ENCODE data around the gene PITPNM3. TPM values are rescaled to one million over a fixed set of nuclear protein-coding genes. Genes with fewer than 3 reads are reported as not detected.
"Not testable (repeated sequence)": the region's sequence is repeated elsewhere in the genome, so short reads cannot be mapped to it uniquely, and the experiment has no call there.

PITPNM3 gene
- total RNA-seq, 1 experiment from 2014 or later: 0.44 TPM

- intact Hi-C loops (cut with micrococcal nuclease; ENCODE audit: unreplicated experiment): no loop called here
- H3K4me1 ChIP-seq (ENCODE audit: control insufficient read depth, insufficient read depth, low read length): no peaks in the 10 kb centered on the region
- H3K4me3 ChIP-seq (ENCODE audit: low read depth in 2 of 2, low read length in 2 of 2): no peak overlapping the region
- H3K9me3 ChIP-seq (ENCODE audit: control insufficient read depth, insufficient read depth, low read depth, low read length): no peaks in the 10 kb centered on the region
- POLR2A ChIA-PET: no interaction called here
- ATAC-seq: no peak
- DNase-seq (ENCODE audit: low read depth, low spot score): no peak
- H3K27ac ChIP-seq (ENCODE audit: low read length): no peak overlapping the region
- TF ChIP-seq CTCF (IDR thresholded peaks at IDR 0.05) (no peak), SIN3A (IDR thresholded peaks at IDR 0.05; ENCODE audit: borderline replicate concordance, insufficient read depth, low read depth, low read length) (no peak), POLR2AphosphoS5 (IDR thresholded peaks at IDR 0.05; ENCODE audit: low read depth, low read length) (no peak)
- H3K36me3 ChIP-seq (ENCODE audit: control insufficient read depth, insufficient read depth, low read length): no peaks in the 10 kb centered on the region; the same call in 1 of the 2 replicates
- H3K27me3 ChIP-seq (ENCODE audit: control insufficient read depth, insufficient read depth, low read length): no peaks in the 10 kb centered on the region
- no TSS peak for BruUV-seq (replicated peaks)
- CTCF ChIA-PET: no interaction called here
- in situ Hi-C loops (cut with HindIII; ENCODE audit: low pct_unique_long_range_greater_than_20kb, low sequenced_read_pairs): no loop called here
These were observed 17.8 kb upstream of the PITPNM3 start for GRCh38 chr17:6573982-6574686.

DNA sequence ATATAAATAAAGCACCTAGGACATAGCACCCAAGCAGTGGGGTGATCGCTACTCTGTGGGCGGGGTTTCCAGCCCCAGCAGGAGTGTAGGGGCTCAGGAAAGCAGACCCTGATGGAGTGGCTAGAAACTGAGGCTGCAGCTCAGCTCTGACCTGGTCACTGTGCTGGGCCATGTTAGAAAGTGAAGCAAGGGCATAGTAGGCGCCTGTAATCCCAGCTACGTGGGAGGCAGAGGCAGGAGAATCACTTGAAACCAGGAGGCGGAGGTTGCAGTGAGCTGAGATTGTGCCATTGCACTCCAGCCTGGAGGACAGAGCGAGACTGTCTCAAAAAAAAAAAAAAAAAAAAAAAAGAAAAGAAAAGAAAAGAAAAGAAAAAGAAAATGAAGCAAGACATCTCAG lies 17.1 kb upstream of the PITPNM3 start:
- BruUV-seq (replicated peaks); H3K27ac ChIP-seq (ENCODE audit: low read length); CTCF ChIA-PET; H3K4me1 ChIP-seq (ENCODE audit: control insufficient read depth, insufficient read depth, low read length); in situ Hi-C loops (cut with HindIII; ENCODE audit: low pct_unique_long_range_greater_than_20kb, low sequenced_read_pairs); H3K9me3 ChIP-seq (ENCODE audit: control insufficient read depth, insufficient read depth, low read depth, low read length); H3K4me3 ChIP-seq (ENCODE audit: low read depth in 2 of 2, low read length in 2 of 2); intact Hi-C loops (cut with micrococcal nuclease; ENCODE audit: unreplicated experiment); H3K36me3 ChIP-seq (ENCODE audit: control insufficient read depth, insufficient read depth, low read length); H3K27me3 ChIP-seq (ENCODE audit: control insufficient read depth, insufficient read depth, low read length); ATAC-seq; POLR2A ChIA-PET; DNase-seq (ENCODE audit: low read depth, low spot score): not testable (repeated sequence)

- ATAC-seq (no peak), DNase-seq (ENCODE audit: low read depth, low spot score) (no peak)
- Histone ChIP-seq H3K27ac (ENCODE audit: low read length) (no peak overlapping the region), H3K4me3 (ENCODE audit: low read depth in 2 of 2, low read length in 2 of 2) (no peak overlapping the region), H3K9me3 (ENCODE audit: control insufficient read depth, insufficient read depth, low read depth, low read length) (no peaks in the 10 kb centered on the region), H3K36me3 (ENCODE audit: control insufficient read depth, insufficient read depth, low read length) (no peaks in the 10 kb centered on the region; the same call in 1 of the 2 replicates), H3K4me1 (ENCODE audit: control insufficient read depth, insufficient read depth, low read length) (no peaks in the 10 kb centered on the region), H3K27me3 (ENCODE audit: control insufficient read depth, insufficient read depth, low read length) (no peaks in the 10 kb centered on the region)
- ChIA-PET CTCF (no interaction called here), POLR2A (no interaction called here)
- BruUV-seq (replicated peaks): no TSS peak
- intact Hi-C loops (cut with micrococcal nuclease; ENCODE audit: unreplicated experiment): no loop called here
- in situ Hi-C loops (cut with HindIII; ENCODE audit: low pct_unique_long_range_greater_than_20kb, low sequenced_read_pairs): no loop called here
- TF ChIP-seq TCF7L2 (IDR thresholded peaks at IDR 0.05; ENCODE audit: low read depth, low read length) (no peak), SIN3A (IDR thresholded peaks at IDR 0.05; ENCODE audit: borderline replicate concordance, insufficient read depth, low read depth, low read length) (no peak), REST (IDR thresholded peaks at IDR 0.05; ENCODE audit: insufficient read depth in 1 of 2, low read depth in 2 of 2, low read length in 1 of 2) (no peak), CTCF (IDR thresholded peaks at IDR 0.05) (no peak), POLR2AphosphoS5 (IDR thresholded peaks at IDR 0.05; ENCODE audit: low read depth, low read length) (no peak)
These were observed 16.6 kb upstream of the PITPNM3 start for GRCh38 chr17:6572972-6573370.
